Measurements from ENCODE around the gene NPDC1.

The NPDC1 gene

DNA sequence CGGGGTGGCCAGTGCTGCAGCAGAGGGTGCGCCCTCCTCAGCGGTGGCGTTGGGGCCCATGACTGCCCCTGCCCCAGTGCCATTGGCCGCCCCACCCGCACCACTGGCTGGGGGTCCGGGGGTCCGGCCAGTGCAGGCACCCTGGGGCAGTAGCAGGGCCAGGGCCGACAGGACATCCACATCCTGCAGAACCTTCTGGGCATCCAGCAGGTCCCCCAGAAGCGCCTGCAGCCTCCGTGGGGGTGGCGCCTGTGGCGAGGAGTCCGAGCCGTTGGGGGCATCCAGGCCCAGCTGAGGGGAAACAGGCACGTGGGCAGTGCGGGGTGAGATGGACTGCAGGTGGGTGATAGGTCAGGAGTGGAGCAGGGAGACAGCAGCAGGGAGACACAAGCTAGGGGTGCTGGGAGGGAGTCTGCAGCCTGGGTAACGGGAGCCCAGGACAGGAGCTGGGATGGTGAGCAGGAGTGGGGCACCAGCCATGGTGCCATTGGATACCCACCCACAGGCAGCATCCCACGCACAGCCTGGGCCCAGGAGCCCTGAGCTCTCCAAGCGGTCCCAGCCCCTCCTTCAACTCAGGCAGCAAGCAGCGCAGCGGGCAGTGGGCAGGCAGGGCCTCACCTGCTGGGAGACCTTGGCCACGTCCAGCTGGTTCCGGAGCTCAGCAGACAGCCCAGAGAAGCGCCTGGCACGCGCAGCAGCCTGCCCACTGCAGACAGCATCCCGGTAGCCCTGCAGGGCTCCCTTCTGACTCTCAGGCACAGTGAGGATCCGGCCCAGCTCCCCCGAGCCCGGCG is 25.0 kb downstream of the NPDC1 start:
- Histone ChIP-seq H3K9ac (ENCODE audit: low read length) (no peak overlapping the region), H3K27ac (ENCODE audit: low read depth, low read length, poor library complexity, severe bottlenecking) (no peak overlapping the region), H3K9me2 (ENCODE audit: low read depth, low read length) (no peaks in the 10 kb centered on the region)

DNA sequence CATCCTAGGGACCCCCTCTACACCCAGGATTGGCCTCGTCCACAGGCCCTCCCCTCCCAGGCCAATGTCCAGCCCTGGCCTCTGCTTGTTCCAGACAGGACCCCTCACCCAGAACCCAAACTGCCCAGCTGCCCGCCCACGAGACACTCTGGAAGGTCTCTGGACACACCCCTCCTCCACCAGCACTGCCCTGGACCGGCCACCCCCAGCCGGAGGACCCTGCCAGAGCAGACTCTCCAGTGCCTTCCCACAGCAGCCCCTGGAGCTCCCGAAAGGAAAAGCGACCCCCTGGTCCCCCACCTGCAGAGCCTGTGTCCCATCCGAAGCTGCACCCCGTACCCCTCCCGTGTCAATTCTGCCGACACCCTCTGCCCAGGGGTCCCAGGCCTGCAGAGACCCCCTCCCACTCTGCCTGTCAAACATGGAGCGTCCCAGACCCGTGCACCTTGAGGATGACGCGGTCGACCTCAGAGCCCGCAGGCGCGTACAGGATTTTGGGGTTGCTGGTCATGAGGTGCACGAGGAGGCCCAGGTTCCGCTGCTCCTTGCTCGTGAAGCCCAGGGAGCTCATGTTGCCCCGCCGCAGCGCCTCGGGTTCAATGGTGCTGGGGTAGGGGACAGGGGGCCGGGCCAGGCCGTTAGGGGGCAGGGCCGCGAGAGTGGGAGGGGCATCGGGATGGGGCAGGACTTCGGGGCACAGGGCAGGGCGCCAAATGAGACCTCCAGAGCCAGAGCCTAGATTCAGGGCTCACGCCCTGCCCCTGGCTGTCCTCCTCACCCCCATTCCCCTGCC is 25.9 kb downstream of the NPDC1 start:
- TF ChIP-seq, protein P1, sequence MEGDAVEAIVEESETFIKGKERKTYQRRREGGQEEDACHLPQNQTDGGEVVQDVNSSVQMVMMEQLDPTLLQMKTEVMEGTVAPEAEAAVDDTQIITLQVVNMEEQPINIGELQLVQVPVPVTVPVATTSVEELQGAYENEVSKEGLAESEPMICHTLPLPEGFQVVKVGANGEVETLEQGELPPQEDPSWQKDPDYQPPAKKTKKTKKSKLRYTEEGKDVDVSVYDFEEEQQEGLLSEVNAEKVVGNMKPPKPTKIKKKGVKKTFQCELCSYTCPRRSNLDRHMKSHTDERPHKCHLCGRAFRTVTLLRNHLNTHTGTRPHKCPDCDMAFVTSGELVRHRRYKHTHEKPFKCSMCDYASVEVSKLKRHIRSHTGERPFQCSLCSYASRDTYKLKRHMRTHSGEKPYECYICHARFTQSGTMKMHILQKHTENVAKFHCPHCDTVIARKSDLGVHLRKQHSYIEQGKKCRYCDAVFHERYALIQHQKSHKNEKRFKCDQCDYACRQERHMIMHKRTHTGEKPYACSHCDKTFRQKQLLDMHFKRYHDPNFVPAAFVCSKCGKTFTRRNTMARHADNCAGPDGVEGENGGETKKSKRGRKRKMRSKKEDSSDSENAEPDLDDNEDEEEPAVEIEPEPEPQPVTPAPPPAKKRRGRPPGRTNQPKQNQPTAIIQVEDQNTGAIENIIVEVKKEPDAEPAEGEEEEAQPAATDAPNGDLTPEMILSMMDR (IDR thresholded peaks at IDR 0.05; ENCODE audit: low read length): no peak
- Histone ChIP-seq H3K36me3 (ENCODE audit: insufficient read depth, low read length) (no peaks in the 10 kb centered on the region), H4K20me1 (ENCODE audit: insufficient read depth, low read length) (no peaks in the 10 kb centered on the region), H3K79me2 (ENCODE audit: insufficient read depth, low read length) (no peaks in the 10 kb centered on the region), H3K9ac (ENCODE audit: low read length) (no peak overlapping the region), H3K27ac (ENCODE audit: low read depth, low read length, poor library complexity, severe bottlenecking) (no peak overlapping the region), H3K9me3 (ENCODE audit: low read length) (no peaks in the 10 kb centered on the region), H2AFZ (ENCODE audit: low read length) (no peak overlapping the region), H3K4me1 (ENCODE audit: insufficient read depth, low read length, severe bottlenecking) (peaks cover under 1% of the 10 kb centered on the region), H3F3A (ENCODE audit: insufficient read depth, low read length) (no peaks in the 10 kb centered on the region), H3K4me3 (ENCODE audit: low read depth, low read length, poor library complexity, severe bottlenecking) (no peak overlapping the region), H3K27me3 (ENCODE audit: insufficient read depth, low read length) (no peaks in the 10 kb centered on the region), H3K4me2 (ENCODE audit: low read length) (no peak overlapping the region), H3K9me2 (ENCODE audit: low read depth, low read length) (no peaks in the 10 kb centered on the region)

More for the DNA sequence above, 25.0 kb downstream of the NPDC1 start:
- Histone ChIP-seq H3K79me2 (ENCODE audit: insufficient read depth, low read length) (no peaks in the 10 kb centered on the region), H3K4me2 (ENCODE audit: low read length) (no peak overlapping the region), H4K20me1 (ENCODE audit: insufficient read depth, low read length) (no peaks in the 10 kb centered on the region), H3K27me3 (ENCODE audit: insufficient read depth, low read length) (no peaks in the 10 kb centered on the region), H2AFZ (ENCODE audit: low read length) (no peak overlapping the region), H3K4me3 (ENCODE audit: low read depth, low read length, poor library complexity, severe bottlenecking) (no peak overlapping the region), H3K4me1 (ENCODE audit: insufficient read depth, low read length, severe bottlenecking) (peaks cover 7% of the 10 kb centered on the region), H3K36me3 (ENCODE audit: insufficient read depth, low read length) (no peaks in the 10 kb centered on the region), H3F3A (ENCODE audit: insufficient read depth, low read length) (no peaks in the 10 kb centered on the region), H3K9me3 (ENCODE audit: low read length) (no peaks in the 10 kb centered on the region)
- no peak for TF ChIP-seq EZH2 (IDR thresholded peaks at IDR 0.05; ENCODE audit: borderline replicate concordance, low read length)
- TF ChIP-seq, protein P1 (IDR thresholded peaks at IDR 0.05; ENCODE audit: low read length): no peak

DNA sequence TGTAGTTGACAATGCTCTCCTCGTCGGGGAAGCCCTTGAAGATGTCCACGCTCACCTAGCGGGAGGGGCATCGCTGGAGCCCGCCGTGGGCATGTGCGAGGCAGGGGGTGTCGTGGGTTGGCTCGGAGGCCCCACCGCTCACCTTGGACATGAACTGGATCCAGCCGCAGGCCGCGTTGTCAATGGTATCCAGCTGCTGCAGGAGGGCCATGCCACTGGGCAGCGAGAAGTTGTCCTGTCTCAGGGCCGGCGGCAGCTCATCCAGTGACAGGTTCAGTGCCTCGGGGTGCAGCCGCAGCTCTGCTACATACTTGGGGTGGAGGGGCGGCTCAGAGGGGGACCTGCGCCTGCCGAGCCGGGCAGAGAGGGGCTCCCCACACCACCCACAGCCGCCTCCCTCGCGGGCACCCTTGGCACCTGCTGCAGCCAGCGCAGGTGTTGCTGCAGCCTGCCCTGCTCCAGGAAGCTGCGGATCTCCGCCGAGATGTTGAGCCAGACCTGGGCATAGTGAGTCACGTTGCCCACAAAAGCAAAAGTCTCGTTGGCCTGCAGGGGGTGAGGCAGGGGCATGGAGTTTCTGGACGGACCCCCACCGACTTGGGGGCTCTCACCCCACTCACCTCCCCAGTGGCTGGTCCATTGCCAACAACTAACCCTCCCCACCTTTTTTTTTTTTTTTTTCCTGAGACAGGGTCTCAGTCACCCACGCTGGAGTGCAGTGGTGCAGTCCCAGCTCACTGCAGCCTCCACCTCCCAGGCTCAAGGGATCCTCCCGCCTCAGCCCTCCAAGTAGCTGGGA is 27.0 kb downstream of the NPDC1 start:
- Histone ChIP-seq H3K36me3 (ENCODE audit: insufficient read depth, low read length) (no peaks in the 10 kb centered on the region), H3K4me1 (ENCODE audit: insufficient read depth, low read length, severe bottlenecking) (no peaks in the 10 kb centered on the region), H3K9me2 (ENCODE audit: low read depth, low read length) (no peaks in the 10 kb centered on the region), H3K27me3 (ENCODE audit: insufficient read depth, low read length) (no peaks in the 10 kb centered on the region), H3K79me2 (ENCODE audit: insufficient read depth, low read length) (no peaks in the 10 kb centered on the region), H3F3A (ENCODE audit: insufficient read depth, low read length) (no peaks in the 10 kb centered on the region), H3K9me3 (ENCODE audit: low read length) (no peaks in the 10 kb centered on the region), H4K20me1 (ENCODE audit: insufficient read depth, low read length) (no peaks in the 10 kb centered on the region), H3K9ac (ENCODE audit: low read length) (no peak overlapping the region), H3K27ac (ENCODE audit: low read depth, low read length, poor library complexity, severe bottlenecking) (no peak overlapping the region), H3K4me3 (ENCODE audit: low read depth, low read length, poor library complexity, severe bottlenecking) (no peak overlapping the region), H3K4me2 (ENCODE audit: low read length) (no peak overlapping the region), H2AFZ (ENCODE audit: low read length) (no peak overlapping the region)
- TF ChIP-seq, protein P1 (IDR thresholded peaks at IDR 0.05; ENCODE audit: low read length): no peak
- TF ChIP-seq EZH2 (IDR thresholded peaks at IDR 0.05; ENCODE audit: borderline replicate concordance, low read length): no peak

Data from OCI-LY1 (cell line).